ENCODE results near the gene MBD3L1. TPM values are rescaled to one million over a fixed set of nuclear protein-coding genes. Genes with fewer than 3 reads are reported as not detected.
A peak's percentile ranks its signal among the peaks of the same experiment; 100 is the strongest.

Gene MBD3L1
- total and polyA plus RNA-seq, 9 of the 15 experiments (the other 6 are each of a cell fraction or from before 2014, with no cell fraction given), result not detected

GRCh38 chr19:8832132-8833021, at the start of gene MBD3L1, which contains the start of gene ZNF558 (continued):
- peak; percentile 50 for TF ChIP-seq CTCFL (IDR thresholded peaks at IDR 0.05; ENCODE audit: borderline replicate concordance, insufficient read depth, low read depth, low read length, poor library complexity, severe bottlenecking)
- no peak for TF ChIP-seq ZNF354B (CRISPR knock-in tag; IDR thresholded peaks at IDR 0.05)
- no peak for TF ChIP-seq PCBP1 (IDR thresholded peaks at IDR 0.05; ENCODE audit: low read depth, low read length, poor library complexity, severe bottlenecking)
- TF ChIP-seq NKRF (IDR thresholded peaks at IDR 0.05; ENCODE audit: borderline replicate concordance), result peak; percentile 95
- TF ChIP-seq RUNX1 (IDR thresholded peaks at IDR 0.05; ENCODE audit: low read depth), result no peak
- peak; percentile 100 for TF ChIP-seq GATAD2B (IDR thresholded peaks at IDR 0.05; ENCODE audit: borderline replicate concordance)
- no peak for TF ChIP-seq ETS2 (tag; IDR thresholded peaks at IDR 0.05; ENCODE audit: borderline replicate concordance, poor library complexity, severe bottlenecking)
- no peak for TF ChIP-seq SMARCA5 (IDR thresholded peaks at IDR 0.05)
- TF ChIP-seq E2F5 (CRISPR knock-in tag; IDR thresholded peaks at IDR 0.05), result no peak
- TF ChIP-seq EZH2 (IDR thresholded peaks at IDR 0.05; ENCODE audit: borderline replicate concordance, low read depth, low read length), result no peak
- no peak for TF ChIP-seq ZBTB26 (CRISPR knock-in tag; IDR thresholded peaks at IDR 0.05)
- peak; percentile 100 for TF ChIP-seq SAFB (IDR thresholded peaks at IDR 0.05; ENCODE audit: borderline replicate concordance, low read depth, low read length)
- peak; percentile 90 for TF ChIP-seq PHF8 (IDR thresholded peaks at IDR 0.05; ENCODE audit: borderline replicate concordance, low read length)
- peak; percentile 42; the same call in 1 of the 2 replicates for TF ChIP-seq SPI1 (IDR thresholded peaks at IDR 0.05; ENCODE audit: borderline replicate concordance, low read depth, low read length)
- TF ChIP-seq DDX20 (tag; IDR thresholded peaks at IDR 0.05; ENCODE audit: low read depth), result no peak
- TF ChIP-seq ZNF253 (CRISPR knock-in tag; conservative IDR thresholded peaks at IDR 0.05), result no peak
- TF ChIP-seq BRF1 (IDR thresholded peaks at IDR 0.05; ENCODE audit: borderline replicate concordance, extremely low read depth, insufficient read length), result no peak
- peak; percentile 55; the same call in 1 of the 2 replicates for TF ChIP-seq ZEB2 (IDR thresholded peaks at IDR 0.05)
- no peak for TF ChIP-seq BRCA1 (IDR thresholded peaks at IDR 0.05)
- no peak for TF ChIP-seq BRCA1 (CRISPR knock-in tag; IDR thresholded peaks at IDR 0.05)
- no peak for TF ChIP-seq ZNF274 (IDR thresholded peaks at IDR 0.05; ENCODE audit: borderline replicate concordance, low read depth, low read length)
- TF ChIP-seq MAZ (CRISPR knock-in tag; conservative IDR thresholded peaks at IDR 0.05 in 1 of 2, IDR thresholded peaks at IDR 0.05 in 1 of 2), result peak; percentile 97 to 99
